LNCaP clone FGC (cell line): ENCODE measurements around the gene AHSG.
A peak's percentile ranks its signal among the peaks of the same experiment; 100 is the strongest.
"Not testable (repeated sequence)": the region's sequence is repeated elsewhere in the genome, so short reads cannot be mapped to it uniquely, and the experiment has no call there.

Experiments
- DNase-seq: peaks from one replicate; pipeline ENCODE4 v3.0.0-alpha.2; 2011; ENCODE audit warnings: low read depth
- H3K4me3 ChIP-seq: 2 replicates; pipeline ENCODE4 v1.5.1; 2011; ENCODE audit warnings: mild to moderate bottlenecking, low read depth, low read length, control low read depth
- TF ChIP-seq, protein P1 (sequence below): IDR thresholded peaks from 2 replicates; pipeline ENCODE4 v1.5.1; 2012; ENCODE audit warnings: mild to moderate bottlenecking; ENCODE audit not compliant: control insufficient read depth, insufficient read depth; ENCODE audit errors: extremely low read depth

AHSG gene

DNA sequence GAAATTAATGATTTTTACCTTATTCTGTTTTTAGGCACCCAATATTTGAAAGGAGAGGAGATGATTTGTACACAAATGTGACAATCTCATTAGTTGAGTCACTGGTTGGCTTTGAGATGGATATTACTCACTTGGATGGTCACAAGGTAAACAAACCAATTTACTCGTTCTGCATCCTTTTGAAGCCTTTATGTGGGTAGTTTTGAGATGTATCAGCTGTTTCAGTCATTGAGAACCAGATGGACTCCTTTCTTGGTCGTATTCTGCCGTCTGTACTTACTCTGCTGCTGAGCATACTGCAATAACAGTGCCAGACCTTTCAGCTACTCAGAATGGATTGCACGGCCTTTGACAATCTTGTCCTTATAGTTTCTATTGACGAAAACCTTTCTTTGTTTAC, 29.0 kb upstream of the AHSG start:
- DNase-seq = no peak
- TF ChIP-seq, protein P1, sequence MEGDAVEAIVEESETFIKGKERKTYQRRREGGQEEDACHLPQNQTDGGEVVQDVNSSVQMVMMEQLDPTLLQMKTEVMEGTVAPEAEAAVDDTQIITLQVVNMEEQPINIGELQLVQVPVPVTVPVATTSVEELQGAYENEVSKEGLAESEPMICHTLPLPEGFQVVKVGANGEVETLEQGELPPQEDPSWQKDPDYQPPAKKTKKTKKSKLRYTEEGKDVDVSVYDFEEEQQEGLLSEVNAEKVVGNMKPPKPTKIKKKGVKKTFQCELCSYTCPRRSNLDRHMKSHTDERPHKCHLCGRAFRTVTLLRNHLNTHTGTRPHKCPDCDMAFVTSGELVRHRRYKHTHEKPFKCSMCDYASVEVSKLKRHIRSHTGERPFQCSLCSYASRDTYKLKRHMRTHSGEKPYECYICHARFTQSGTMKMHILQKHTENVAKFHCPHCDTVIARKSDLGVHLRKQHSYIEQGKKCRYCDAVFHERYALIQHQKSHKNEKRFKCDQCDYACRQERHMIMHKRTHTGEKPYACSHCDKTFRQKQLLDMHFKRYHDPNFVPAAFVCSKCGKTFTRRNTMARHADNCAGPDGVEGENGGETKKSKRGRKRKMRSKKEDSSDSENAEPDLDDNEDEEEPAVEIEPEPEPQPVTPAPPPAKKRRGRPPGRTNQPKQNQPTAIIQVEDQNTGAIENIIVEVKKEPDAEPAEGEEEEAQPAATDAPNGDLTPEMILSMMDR = no peak
- no peak overlapping the region for H3K4me3 ChIP-seq

DNA sequence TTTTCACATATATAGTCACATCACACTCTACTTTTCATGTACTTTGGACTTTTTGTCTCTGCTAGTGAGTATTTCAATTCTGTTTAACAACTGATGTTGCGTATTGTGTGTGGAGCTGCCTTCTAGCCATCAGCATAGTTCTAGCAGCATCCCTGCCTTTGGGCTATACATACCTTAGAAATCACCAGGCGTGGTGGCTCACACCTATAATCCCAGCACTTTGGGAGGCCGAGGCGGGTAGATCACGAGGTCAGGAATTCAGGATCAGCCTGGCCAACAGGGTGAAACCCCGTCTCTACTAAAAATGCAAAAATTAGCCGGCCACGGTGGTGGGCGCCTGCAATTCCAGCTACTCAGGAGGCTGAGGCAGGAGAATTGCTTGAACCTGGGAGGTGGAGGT, 26.6 kb upstream of the AHSG start:
- H3K4me3 ChIP-seq, DNase-seq: not testable (repeated sequence)

DNA sequence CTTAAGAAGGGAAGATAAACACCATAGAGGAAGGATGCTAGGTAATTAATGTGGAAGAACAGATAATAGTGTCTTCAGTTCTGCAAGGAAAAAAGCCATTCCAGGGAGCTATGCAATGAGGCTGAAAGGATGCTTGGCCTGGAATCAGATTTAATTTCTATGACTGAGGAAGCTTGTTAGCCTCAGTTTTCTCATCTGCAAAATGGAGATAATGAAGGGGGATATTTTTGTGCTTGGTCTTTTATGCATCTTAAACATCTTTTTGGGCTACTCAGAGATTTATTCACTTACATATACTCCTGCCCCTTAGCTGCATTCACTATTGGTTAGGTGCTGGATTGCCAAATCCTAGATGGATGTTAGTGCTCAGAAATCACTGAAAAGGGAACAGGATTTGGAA, 25.7 kb upstream of the AHSG start:
- no peak for DNase-seq
- no peak overlapping the region for H3K4me3 ChIP-seq
- TF ChIP-seq, protein P1 = no peak

DNA sequence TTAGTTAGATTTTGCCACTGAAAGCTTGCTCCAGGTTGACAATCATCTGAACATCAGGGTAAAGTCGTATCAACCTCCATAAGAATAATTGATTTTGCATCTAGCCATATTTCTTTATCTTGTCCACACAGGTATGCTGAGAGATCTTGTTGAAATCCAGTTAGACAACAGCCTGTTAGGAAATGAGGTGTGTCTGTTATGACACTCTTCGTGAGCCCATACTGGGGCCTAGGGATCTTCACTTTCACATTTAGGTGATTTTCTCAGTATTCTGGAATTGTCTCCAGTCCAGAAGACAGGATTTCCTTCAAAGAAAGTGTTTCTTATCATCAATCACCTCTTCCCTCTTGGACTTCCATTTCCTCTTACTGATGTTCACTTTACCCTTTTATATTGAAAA, 24.2 kb upstream of the AHSG start:
- TF ChIP-seq, protein P1 = no peak
- DNase-seq = no peak
- H3K4me3 ChIP-seq = no peak overlapping the region

DNA sequence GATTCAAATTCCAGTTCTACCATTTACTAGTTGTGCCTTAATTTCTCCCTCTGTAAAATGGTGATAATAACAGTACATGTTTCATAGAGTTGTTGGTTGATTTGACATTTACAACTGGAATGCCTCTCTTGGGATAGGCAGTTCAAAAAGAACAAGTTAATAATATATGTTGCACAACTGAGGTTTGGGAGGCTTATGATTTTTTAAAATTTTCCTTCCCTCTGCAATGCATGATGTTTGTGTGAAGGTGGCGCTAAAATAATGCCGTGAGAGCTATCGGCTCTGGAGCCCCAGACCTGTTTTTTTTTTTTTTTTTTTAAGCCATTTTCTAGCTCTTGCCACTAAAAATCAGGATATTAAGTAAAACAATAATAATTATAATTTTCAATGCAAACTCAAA, 23.7 kb upstream of the AHSG start:
- TF ChIP-seq, protein P1 = peak; percentile 40
- no peak overlapping the region for H3K4me3 ChIP-seq

DNA sequence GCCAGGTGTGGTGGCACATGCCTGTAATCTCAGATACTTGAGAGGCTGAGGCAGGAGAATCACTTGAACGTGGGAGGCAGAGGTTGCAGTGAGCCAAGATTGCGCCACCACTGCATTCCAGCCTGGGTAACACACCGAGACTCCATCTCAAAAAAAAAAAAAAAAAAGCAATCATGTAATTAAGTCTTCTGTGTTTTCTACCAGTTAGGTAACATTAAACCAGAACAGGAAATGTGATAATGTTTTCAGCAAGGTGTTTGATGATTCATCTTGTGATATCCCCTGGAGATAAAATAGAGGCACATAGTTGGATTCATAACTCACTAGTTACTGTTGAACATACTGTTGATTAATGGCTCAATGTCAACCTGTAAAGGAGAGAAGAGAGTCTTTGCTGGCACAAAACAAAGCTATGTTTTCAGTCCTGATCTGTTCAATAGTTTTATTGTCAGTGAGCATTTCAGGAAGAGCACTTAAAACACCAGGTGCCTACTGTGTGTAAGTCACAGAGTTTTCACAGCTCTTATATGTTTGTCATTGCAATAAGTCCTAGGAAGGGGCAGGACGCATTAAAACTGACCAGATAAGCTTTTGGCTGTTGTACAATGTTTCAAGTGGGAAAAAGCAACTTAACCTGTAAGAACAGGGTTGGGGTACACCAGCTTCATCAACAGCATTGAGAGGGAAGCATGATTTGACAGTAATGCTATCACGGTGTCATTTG, 22.8 kb upstream of the AHSG start:
- no peak overlapping the region for H3K4me3 ChIP-seq
- TF ChIP-seq, protein P1 = no peak
- no peak for DNase-seq

More for the DNA sequence above, 23.7 kb upstream of the AHSG start:
- DNase-seq = no peak

DNA sequence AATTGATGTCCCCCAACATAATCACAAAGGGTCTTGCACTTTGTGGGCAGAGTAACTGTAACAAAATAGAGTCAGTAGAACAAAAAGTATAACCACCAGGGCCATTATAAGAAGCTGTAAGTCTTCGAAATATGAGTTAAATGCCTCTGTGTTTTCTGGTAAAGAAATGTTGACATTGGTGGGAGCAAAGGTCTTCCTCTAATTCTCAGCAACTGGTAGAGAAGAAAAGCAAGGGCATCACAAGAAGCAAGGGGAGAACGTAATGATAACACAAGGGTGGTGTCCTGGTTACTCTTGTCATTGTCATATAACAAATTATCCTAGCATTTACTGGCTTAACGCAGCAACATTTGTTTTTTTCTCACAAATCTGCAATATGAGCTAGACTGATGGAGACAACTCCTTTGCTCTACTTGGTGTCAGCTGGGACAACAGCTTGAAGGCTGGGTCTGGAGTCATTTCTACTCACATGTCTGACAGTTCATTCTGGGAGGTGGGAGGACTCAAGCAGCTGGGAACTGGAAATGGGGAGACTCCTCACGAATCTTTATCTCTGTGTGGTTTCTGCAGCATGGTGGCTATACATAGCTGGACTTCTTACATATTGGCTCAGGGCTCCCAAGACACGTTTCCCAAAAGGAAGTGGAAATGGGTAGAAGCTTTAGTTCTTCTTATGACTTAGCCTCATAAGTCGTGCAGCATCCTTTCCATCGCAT, 22.1 kb upstream of the AHSG start:
- H3K4me3 ChIP-seq = no peak overlapping the region
- TF ChIP-seq, protein P1 = no peak
- no peak for DNase-seq
